ENCODE data around the gene MED29.
"Not testable (repeated sequence)": the region's sequence is repeated elsewhere in the genome, so short reads cannot be mapped to it uniquely, and the experiment has no call there.

MED29 gene

GRCh38 chr19:39372047-39372802, 19.0 kb upstream of the MED29 start:
- DNase-seq, result no peak

- DNase-seq, result no peak
Measured at GRCh38 chr19:39372941-39373340, 18.2 kb upstream of the MED29 start.

GRCh38 chr19:39375929-39376328, 15.2 kb upstream of the MED29 start:
- DNase-seq, result no peak

GRCh38 chr19:39377373-39378362, 13.5 kb upstream of the MED29 start:
- DNase-seq, result no peak

GRCh38 chr19:39379366-39379765, 11.8 kb upstream of the MED29 start:
- DNase-seq, result not testable (repeated sequence)

GRCh38 chr19:39379865-39380396, 11.2 kb upstream of the MED29 start:
- no peak for DNase-seq

GRCh38 chr19:39380521-39381502, 10.4 kb upstream of the MED29 start:
- no peak for DNase-seq

- DNase-seq, result no peak
Measured at GRCh38 chr19:39381910-39382611, 9.1 kb upstream of the MED29 start.

- DNase-seq, result no peak
Measured at GRCh38 chr19:39382991-39383828, 8.0 kb upstream of the MED29 start.

GRCh38 chr19:39384839-39385568, 6.2 kb upstream of the MED29 start:
- no peak for DNase-seq

- DNase-seq, result no peak
Measured at GRCh38 chr19:39385629-39386411, 5.4 kb upstream of the MED29 start.

- DNase-seq, result no peak
Measured at GRCh38 chr19:39386557-39386956, 4.6 kb upstream of the MED29 start.

- DNase-seq, result no peak
Measured at GRCh38 chr19:39388657-39389056, 2.5 kb upstream of the MED29 start.

GRCh38 chr19:39389631-39390414, 1.4 kb upstream of the MED29 start:
- DNase-seq, result no peak

GRCh38 chr19:39390451-39390750, 777 bp upstream of the MED29 start:
- no peak for DNase-seq

GRCh38 chr19:39397360-39398296, 6.5 kb downstream of the MED29 start:
- peak; percentile 21 for DNase-seq

GRCh38 chr19:39398297-39398864, 7.2 kb downstream of the MED29 start:
- DNase-seq, result no peak

All from DMS 273 treated with DMSO at 0.1 percent for 48 hours (cell line).